ENCODE results near the gene H6PD.

H6PD gene

DNA sequence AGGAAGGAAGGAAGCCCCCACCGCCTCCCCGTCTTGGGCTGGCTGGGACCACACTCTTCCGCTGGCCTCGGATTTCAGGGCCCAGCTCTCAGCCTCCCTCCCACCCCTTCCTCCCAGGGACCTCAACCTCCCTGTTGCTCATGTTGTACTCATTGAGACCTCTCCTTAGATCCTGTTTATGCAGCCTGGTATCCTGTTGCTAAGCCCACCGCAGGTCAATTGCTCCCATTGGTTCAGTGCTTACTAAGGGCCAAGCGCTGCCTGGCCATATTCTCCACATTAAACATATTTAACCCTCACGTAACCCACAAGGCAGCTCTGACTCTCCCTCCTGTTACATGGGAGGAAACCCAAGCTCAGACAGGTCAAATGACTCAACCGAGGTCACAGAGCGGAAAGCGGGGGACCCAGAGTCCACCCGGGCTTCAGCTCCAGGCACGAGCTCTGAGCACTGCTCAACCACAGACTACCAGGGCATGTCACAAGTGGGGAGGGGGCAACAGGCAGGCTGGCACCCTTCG is 23.2 kb upstream of the H6PD start:
- no peak for DNase-seq

GRCh38 chr1:9212735-9213134 is 21.8 kb upstream of the H6PD start:
- DNase-seq = no peak

- no peak for DNase-seq
Measured at GRCh38 chr1:9213956-9214355, 20.6 kb upstream of the H6PD start.

GRCh38 chr1:9218917-9219316 is 15.7 kb upstream of the H6PD start:
- DNase-seq = no peak

GRCh38 chr1:9222846-9223625 is 11.5 kb upstream of the H6PD start:
- no peak for DNase-seq

GRCh38 chr1:9224664-9225410 is 9.7 kb upstream of the H6PD start:
- DNase-seq = no peak

DNA sequence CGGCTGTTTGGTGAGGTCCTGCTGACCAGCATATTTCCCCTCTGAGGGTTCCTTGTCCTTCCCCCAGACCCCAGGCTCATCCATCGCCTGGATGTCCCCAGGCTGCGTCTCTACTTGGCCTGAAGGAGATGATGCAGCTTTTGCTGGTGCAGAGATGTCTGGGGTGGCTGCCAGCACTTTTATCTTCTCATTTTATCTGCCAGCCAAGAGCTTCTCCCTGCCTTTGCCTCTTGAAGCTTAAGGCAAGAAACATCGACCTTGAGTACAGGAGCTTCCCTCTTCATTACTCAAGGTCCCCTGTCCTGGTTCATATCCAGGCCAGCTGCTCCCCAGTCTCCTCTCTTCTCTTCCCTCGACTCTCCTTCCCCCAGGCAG is 9.2 kb upstream of the H6PD start:
- no peak for DNase-seq

DNA sequence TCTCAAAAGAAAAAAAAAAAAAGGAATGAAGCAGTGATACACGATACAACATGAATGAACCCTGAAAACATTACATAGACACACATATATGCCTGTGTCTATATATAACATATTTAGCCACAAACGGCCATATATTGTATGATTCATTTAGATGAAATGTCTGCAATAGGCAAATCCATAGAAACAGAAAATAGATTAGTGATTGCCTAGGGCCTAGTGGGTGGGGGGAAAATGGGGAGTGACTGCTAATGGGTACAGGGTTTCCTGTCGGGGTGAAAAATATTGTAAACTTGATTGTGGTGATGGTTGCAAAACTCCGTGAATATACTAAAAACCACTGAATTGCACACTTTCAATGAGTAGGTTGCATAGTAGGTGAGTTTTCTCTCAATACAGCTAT is 6.0 kb upstream of the H6PD start:
- DNase-seq = no peak

DNA sequence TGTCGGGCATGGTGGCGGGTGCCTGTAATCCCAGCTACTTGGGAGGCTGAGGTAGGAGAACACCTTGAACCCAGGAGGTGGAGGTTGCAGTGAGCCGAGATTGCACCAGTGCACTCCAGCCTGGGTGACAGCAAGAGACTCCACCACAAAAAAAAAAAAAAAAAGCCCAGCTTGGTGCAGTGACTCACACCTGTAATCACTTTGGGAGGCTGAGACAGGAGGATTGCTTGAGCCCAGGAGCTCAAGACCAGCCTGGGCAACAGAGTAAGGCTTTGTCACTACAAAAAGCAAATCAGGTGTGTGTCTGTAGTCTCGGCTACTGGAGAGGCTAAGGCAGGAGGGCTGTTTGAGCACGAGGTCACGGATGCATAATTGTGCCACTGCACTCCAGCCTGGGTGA is 5.0 kb upstream of the H6PD start:
- no peak for DNase-seq

DNA sequence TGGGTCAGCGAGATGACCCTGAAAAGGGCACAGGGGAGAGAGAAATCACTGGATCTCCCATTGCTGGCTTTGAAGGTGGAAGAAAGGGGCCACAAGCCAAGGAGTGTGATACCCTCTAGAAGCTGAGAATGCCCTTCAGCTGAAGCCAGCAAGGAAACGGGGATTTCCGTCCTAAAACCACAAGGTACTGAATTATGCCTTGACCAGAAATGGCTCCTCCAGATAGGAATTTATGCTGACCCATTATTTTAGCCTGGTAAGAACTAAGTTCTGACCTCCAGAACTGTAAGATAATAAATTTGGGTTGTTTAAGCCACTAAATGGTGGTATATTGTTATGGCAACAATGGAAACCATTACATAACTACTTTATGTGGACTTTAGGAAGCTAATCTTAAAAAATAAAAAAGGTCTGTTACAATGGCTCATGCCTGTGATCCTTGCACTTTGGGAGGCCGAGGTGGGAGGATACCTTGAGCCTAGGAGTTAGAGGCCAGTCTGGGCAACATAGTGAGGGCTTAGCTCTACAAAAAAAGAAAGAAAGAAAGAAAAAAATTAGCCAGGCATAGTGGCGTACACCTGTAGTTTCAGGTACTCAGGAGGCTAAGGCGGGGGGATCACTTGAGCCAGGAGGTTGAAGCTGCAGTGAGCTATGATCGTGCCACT is 3.6 kb upstream of the H6PD start:
- no peak for DNase-seq

DNA sequence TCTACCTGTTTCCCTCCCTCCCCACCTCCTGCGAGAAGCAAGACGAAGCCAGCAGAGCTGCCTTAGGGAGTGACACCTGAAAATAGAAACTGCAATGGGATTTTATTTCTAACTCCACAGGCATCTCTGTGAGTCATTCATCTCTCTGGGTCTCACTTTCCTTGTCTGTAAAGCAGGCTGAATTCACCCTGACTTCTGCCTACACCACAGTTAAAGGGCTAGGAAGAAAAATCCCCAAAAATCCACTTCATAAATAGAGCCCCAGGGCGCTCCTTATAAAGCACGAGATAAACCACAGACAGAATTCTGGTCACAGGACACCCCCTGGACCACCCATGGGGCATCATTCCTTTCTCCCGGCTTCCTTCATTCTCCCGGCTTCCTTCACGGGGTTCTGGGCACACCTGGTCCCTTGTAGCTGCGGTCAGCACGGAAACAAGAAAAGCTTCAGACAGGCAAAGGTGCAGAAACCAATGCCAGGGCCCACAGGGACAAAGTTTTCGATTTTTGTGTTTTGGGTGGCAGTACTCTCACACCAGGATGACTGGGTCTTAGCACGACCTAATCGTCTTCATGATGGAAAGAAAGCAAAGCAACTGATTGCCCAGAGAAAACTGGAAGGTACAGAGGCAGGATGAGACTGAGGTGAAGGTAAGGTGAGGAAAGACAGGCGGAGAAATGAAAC is 2.8 kb upstream of the H6PD start:
- DNase-seq = no peak

DNA sequence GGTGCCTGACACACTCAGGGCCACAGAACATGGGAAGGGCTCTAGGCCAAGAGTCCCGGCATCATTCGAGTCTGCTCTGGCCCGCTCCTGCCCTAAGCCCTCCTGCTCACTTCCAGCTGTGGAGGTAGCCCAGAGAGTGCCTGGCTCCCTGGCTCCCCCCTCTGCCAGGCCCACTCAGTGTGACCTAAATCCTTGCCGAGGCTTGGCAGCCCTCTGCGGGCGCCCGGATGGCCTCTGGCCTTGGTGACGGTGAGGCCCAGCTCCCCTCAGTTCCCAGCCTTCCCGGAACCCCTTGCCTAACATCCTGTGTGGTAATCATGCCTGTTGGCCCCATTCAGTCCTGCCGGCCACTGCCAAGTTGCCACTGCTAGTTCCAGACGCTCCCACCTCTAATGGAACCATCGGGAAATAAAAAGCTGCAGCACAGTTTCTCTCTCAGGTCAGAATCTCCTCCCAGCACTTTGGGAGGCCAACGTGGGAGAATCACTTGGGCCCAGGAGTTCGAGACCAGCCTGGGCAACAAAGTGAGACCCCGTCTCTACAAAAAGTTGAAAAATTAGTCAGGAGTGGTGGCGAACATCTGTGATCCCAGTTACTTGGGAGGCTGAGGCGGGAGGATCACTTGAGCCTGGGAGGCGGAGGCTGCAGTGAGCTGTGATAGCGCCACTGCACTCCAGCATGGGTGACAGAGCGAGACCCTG is 1.2 kb upstream of the H6PD start:
- DNase-seq = no peak

GRCh38 chr1:9233942-9234222 is 692 bp upstream of the H6PD start:
- DNase-seq = no peak

- peak; percentile 52 for DNase-seq
Measured at GRCh38 chr1:9235096-9235459, 504 bp downstream of the H6PD start.

DNA sequence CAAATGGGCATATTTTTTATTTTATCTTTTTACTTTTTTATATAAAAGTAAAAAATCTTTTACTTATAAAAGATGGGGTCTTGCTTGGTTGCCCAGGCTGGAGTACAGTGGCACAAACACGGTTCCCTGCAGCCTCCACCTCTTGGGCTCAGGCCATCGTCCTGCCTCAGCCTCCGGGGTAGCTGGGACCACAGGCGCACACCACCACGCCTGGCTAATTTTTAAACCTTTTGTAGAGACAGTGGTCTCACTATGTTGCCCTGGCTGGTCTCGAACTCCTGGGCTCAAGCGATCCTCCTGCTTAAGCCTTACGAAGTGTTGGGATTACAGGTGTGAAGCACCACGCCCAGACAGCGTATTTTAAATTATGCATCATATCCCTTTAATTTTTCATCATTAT is 986 bp downstream of the H6PD start:
- DNase-seq = no peak

- DNase-seq = no peak
Measured at GRCh38 chr1:9238134-9238533, 3.6 kb downstream of the H6PD start.

GRCh38 chr1:9238550-9238949 is 4.0 kb downstream of the H6PD start:
- no peak for DNase-seq

- no peak for DNase-seq
Measured at GRCh38 chr1:9239622-9240401, 5.2 kb downstream of the H6PD start.

DNA sequence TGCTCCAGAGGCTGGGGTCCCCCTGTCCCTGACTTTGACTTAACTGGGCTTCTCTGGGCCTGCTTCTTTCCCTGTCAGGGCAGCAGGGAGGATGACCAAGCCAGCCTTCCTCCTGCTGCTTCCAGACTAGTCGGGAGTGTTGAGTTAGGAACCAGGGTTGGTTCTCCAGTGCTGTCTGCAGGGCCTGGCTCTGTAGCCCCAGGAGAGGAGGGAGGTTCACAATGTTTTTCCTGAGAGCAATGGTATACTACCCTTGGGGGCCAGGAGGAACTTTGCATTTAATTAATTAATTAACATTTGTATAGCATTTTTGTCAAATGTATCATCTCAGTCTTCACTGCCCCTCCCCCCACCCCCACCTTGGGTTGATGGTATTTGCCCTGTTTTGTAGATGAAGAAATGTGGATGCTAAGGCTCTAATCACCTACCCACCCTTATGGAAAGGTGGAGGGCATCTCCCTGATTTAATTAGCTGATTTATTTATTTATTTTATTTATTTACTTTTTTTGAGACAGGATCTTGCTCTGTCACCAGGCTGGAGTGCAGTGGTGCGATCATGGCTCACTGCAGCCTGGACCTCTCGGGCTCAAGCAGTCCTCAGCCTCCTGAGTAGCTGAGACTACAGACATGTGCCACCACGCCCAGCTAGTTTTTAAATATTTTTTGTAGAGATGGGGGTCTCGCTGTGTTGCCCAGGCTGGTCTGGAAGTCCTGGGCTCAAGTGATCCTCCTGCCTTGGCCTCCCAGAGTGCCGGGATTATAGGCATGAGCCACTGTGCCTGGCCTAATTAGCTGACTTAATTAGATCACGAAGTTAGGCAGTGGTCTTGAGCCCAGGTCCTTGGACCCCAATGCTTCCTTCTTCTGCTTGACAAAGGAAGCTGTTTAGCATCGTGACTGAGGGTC is 6.6 kb downstream of the H6PD start:
- no peak for DNase-seq

DNA sequence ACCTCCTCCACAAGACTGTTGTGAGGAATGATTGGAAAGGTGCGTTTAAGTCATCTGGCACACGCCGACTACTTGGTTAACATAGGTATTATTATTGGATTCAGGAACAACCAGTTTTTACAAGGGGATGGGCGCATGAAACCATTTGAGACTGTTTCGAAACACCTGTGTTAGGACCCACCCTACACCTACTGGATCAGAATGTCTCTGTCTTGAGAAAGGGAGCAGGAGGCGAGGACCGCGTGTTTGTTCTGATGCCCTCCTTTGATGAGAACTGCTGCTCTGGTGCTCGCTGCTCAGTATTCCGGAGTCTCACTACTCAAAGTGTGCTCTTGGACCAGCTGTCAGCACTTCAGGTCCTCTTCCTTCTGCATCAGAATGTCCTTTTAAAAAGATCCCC is 7.3 kb downstream of the H6PD start:
- DNase-seq = no peak

GRCh38 chr1:9242338-9242969 is 7.9 kb downstream of the H6PD start:
- no peak for DNase-seq

Measured in NCI-H1105 (cell line).